ENCODE results near the gene ANKMY1.
A peak's percentile ranks its signal among the peaks of the same experiment; 100 is the strongest.

Gene ANKMY1
- total RNA-seq, result 39.0 to 45.2 reads per million in 2 donors

DNA sequence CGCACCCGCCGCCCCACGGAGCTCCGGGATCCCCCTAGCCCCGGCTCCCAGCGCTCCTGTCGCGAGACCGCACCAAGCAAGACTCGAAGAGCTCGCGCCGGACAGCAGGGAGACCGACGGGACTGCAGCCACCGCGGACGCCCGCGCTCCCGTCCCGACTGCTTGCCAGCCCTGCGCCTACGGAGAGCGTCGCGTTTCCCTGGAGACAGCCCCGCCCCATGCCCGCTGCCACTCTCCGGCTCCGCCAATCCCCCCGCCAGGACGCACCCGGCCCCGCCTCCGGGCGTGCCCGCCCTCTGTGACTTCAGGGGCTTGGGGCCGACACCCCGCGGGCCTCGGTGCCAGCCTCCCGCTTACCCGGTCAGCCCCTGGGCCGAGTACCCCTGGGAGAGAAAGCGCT is at the start of gene ANKMY1:
Gene ANKMY1 (minus strand): TSS at position 181 of the 400 bp plus-strand sequence. CDS start 653 bp downstream, outside the sequence.
- DNase-seq, result peak; percentile 26 to 81 (median 49)

GRCh38 chr2:240605867-240606743 is 48.3 kb upstream of the ANKMY1 start:
- DNase-seq, result no peak

- DNase-seq, result no peak
Observed at GRCh38 chr2:240604939-240605716, 47.3 kb upstream of the ANKMY1 start.

DNA sequence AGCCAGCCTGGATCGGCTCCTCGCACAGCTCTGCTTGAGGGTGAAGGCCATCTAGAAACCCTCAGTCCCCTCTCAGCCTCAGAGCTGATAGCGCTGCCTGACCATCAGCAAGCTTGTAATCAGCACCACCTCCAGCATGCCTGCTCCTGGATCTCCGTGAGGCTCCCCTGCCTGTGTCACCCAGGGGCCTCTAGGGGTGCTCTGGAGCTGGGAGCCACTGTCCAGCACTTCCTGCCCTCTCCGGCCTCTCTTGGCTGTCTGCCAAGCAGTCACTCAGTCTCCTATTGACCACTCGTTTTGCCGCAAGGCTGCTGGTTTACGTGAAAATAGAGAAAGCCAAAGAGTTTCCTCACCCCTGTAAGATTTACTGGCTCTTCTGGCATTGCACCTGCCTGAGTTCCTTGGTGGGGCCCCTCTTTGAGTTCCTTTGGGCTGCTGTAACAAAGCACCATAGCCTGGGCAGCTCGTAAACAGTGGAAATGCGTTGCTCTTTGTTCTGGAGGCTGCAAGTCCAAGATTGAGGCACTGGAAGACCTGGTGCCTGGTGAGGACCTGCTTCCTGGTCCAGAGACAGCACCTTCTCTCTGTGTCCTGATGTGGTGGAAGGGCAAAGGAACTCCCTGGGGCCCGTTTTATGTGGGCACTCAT is 46.6 kb upstream of the ANKMY1 start:
- DNase-seq, result no peak

- no peak for DNase-seq
Observed at GRCh38 chr2:240603846-240604245, 46.1 kb upstream of the ANKMY1 start.

- DNase-seq, result no peak
Observed at GRCh38 chr2:240603081-240603835, 45.5 kb upstream of the ANKMY1 start.

GRCh38 chr2:240602266-240603050 is 44.7 kb upstream of the ANKMY1 start:
- DNase-seq, result no peak

GRCh38 chr2:240601831-240602160 is 44.0 kb upstream of the ANKMY1 start:
- no peak for DNase-seq

DNA sequence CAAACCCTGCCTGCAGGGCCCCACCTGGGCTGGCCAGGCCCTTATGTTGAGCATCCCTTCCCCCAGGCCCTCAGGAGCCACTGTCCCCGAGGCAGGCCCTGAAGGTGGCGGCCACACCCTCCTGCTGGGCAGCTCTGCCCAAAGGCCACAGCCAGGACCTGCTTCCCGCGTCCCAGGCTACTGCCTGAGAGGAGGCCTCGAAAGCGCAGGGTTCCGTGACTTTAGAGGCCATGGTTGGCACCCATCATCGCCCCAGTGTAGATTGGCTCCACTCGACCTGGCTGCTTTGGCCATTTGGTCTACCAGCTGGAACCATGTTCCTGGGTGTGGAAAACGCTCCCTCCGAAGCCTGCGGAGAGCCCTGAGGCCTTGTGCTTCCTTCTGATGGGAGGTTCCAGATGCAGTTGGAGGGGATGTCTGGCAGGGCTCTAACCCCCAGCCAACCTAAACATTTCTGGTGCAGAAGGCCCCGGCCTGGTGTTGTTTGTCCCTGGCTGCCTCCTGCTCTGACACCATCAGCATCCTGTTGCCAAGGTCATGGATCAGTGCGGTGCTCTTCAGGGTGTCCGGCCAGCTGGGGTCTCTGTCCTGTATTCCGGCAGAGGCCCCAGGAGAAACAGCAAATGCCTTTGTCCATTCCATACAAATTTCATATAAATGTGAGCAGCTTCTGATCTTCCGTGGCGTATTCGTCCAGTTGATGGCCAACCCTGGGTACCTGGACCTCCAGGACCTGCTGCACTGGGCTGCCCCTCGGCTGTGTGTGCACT is 43.5 kb upstream of the ANKMY1 start:
- no peak for DNase-seq

DNA sequence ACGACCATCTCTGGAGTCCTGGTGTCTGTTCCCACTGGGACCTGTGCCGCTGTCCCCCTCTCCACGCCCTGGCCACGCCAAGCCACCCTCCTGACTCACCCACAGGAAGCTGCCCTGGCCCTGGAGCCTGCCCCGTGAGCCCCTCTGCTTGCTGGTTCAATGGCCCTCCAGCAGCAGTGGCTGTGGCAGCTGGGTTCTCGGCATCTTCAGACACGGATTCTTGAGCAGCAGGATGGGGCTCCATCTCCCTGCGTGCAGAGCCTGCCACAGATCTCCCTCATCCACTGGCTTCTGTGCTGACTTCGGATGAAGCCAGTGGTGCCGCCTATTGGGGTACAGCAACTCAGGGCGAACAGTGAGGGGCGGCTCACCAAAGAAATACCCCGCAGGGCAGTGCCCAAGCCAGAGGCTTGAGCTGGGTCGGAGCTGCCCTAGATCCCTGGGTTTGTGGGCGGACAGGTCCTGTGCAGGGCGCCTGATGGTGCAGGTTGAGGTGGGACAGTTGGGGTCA is 42.7 kb upstream of the ANKMY1 start:
- no peak for DNase-seq

- no peak for DNase-seq
Observed at GRCh38 chr2:240599141-240599583, 41.4 kb upstream of the ANKMY1 start.

DNA sequence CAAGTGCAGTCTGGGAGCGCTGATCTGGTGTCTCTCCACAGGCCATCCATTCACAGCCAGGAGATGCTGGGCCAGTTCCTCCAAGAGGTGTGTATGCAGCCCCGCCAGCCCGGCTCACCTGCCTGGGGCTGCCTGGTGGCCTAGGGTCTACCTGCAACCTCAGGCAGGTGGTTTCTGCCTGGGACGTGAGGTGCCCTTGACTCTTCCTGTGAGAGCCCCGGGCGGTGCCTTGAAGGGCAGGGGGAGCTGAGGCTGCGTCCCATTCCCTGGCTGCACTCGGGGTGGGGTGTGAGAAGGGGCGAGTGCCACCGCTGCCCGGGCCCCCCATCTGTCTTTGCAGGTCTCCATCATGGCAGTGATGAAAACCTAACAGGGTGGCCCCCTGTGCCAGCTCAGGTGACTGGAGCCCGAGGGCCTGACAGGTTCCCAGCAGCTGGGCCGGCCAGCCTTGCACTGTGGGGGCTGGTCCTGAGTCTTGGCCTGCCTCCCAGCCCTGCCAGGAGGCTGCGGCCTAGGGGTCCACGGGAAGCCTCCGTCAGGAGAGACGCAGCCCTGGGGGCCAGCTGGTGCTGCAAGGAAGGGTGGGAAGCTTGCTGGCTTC is 40.6 kb upstream of the ANKMY1 start:
- no peak for DNase-seq

DNA sequence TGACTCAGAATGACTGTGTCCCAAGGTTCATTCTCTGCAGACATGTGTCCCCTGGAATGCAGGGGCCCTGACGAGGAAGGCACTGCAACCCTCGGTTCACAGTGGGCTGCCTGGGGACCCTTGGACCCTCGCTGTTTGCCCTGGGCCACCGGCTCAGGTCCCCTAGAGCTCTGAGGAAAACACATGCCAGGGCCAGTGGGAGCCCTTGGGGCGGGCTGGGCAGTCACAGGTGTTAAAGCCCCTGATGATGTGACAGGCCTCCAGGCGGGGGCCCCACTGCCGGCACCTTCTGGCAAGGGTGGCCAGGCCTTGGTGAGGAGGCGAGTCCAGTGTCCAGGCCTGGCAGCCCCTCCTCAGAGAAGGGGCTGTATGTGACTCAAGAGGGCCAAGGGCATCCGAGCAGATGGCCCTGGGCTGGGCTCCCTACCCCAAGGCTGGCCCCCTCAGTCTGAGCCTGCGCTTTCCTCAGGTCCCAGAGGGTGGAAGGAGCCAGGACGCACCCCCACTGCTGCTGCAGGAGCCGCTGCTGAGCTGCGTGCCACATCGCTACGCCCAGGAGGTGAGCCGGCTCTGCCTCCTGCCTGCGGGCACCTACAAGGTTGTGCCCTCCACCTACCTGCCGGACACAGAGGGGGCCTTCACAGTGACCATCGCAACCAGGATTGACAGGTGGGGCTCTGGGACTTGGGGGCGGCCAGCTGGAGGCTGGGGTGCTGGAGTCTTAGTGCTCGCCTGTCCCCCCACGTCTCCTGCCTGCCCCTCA is 39.8 kb upstream of the ANKMY1 start:
- DNase-seq, result no peak

- DNase-seq, result no peak
Observed at GRCh38 chr2:240597054-240597418, 39.2 kb upstream of the ANKMY1 start.

- DNase-seq, result no peak
Observed at GRCh38 chr2:240596491-240596931, 38.7 kb upstream of the ANKMY1 start.

- no peak for DNase-seq
Observed at GRCh38 chr2:240596080-240596460, 38.3 kb upstream of the ANKMY1 start.

GRCh38 chr2:240595381-240596079 is 37.7 kb upstream of the ANKMY1 start:
- DNase-seq, result peak in 1 of 5 experiments; percentile 65

DNA sequence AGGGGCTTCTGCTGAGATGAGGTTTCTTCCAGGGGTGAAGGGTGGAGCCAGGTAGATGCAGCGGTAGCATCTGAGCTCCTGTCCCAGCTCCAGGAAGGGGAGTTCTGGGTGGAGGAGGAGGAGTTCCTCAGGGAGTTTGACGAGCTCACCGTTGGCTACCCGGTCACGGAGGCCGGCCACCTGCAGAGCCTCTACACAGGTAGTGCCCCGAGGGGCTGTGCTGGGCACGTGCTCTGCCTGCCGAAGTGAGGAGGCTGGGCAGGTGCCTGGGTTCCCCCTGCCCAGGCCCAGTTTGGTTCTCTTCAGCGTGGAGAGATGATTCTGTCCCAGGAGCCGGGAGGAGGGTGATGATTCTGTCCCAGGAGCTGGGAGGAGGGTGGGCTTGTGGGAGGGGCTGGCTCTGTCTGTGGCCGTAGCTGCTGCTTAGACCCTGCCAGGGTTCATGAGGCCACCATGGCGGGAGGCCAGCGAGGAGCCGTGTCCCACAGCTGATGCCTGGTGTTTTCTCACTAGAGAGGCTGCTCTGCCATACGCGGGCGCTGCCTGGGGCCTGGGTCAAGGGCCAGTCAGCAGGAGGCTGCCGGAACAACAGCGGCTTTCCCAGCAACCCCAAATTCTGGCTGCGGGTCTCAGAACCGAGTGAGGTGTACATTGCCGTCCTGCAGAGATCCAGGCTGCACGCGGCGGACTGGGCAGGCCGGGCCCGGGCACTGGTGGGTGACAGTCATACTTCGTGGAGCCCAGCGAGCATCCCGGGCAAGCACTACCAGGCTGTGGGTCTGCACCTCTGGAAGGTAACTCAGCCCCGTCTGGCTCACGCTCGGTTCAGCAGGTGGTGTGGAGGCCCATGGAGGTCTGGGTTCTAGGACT is 37.0 kb upstream of the ANKMY1 start:
- DNase-seq, result no peak
